H9 (cell line): ENCODE data around the gene HCN1. TPM values are rescaled to one million over a fixed set of nuclear protein-coding genes. Genes with fewer than 3 reads are reported as not detected.

Source experiments
- DNase-seq: peaks from one replicate; pipeline ENCODE4 v3.0.0-alpha.2; 2017
- H2AFZ ChIP-seq: one replicate; pipeline ENCODE4 v1.6.1; 2013; ENCODE audit warnings: mild to moderate bottlenecking, low read length, control low read depth, moderate library complexity
- H2AK5ac ChIP-seq: 2 replicates; pipeline ENCODE4 v1.6.1; 2013; ENCODE audit warnings: low read length, control low read depth, mixed read lengths; ENCODE audit not compliant: insufficient read length
- H2BK120ac ChIP-seq: one replicate; pipeline ENCODE4 v1.6.1; 2013; ENCODE audit warnings: low read depth, mild to moderate bottlenecking, low read length, control low read depth, inconsistent platforms; ENCODE audit not compliant: poor library complexity, severe bottlenecking
- H2BK12ac ChIP-seq: 2 replicates; pipeline ENCODE4 v1.6.1; 2013; ENCODE audit warnings: low read length, control low read depth, mixed read lengths, low read depth; ENCODE audit not compliant: insufficient read length
- H2BK15ac ChIP-seq: 2 replicates; pipeline ENCODE4 v1.6.1; 2013; ENCODE audit warnings: low read depth, low read length, control low read depth
- H2BK20ac ChIP-seq: one replicate; pipeline ENCODE4 v1.6.1; 2013; ENCODE audit warnings: low read depth, mild to moderate bottlenecking, low read length, control low read depth, inconsistent platforms; ENCODE audit not compliant: poor library complexity, severe bottlenecking
- H2BK5ac ChIP-seq: 2 replicates; pipeline ENCODE4 v1.6.1; 2013; ENCODE audit warnings: low read length, control low read depth, mixed read lengths; ENCODE audit not compliant: insufficient read length
- H3K14ac ChIP-seq: 2 replicates; pipeline ENCODE4 v1.6.1; 2013; ENCODE audit warnings: low read length, control low read depth; ENCODE audit not compliant: insufficient read depth
- H3K18ac ChIP-seq: 2 replicates; pipeline ENCODE4 v1.6.1; 2013; ENCODE audit warnings: low read depth, mild to moderate bottlenecking, mixed read lengths, low read length, control low read depth; ENCODE audit not compliant: insufficient read length
- H3K23ac ChIP-seq: 2 replicates; pipeline ENCODE4 v1.6.1; 2013; ENCODE audit warnings: low read length, control low read depth, mixed read lengths, low read depth; ENCODE audit not compliant: insufficient read length
- H3K23me2 ChIP-seq: 2 replicates; pipeline ENCODE4 v1.6.1; 2013; ENCODE audit warnings: low read depth, mild to moderate bottlenecking, mixed read lengths, low read length, control low read depth; ENCODE audit not compliant: insufficient read length, poor library complexity, severe bottlenecking
- H3K27ac ChIP-seq: 2 replicates; pipeline ENCODE4 v1.5.1; 2013; ENCODE audit warnings: low read length, control low read depth, mixed read lengths, low read depth; ENCODE audit not compliant: insufficient read length
- H3K27me3 ChIP-seq: 2 replicates; pipeline ENCODE4 v1.6.1; 2013; ENCODE audit warnings: low read length, control low read depth, inconsistent platforms; ENCODE audit not compliant: insufficient read depth
- H3K4ac ChIP-seq: 2 replicates; pipeline ENCODE4 v1.6.1; 2013; ENCODE audit warnings: low read depth, mild to moderate bottlenecking, control low read depth, inconsistent platforms, low read length, moderate library complexity
- H3K4me1 ChIP-seq: 2 replicates; pipeline ENCODE4 v1.6.1; 2013; ENCODE audit warnings: low read length, control low read depth, inconsistent platforms; ENCODE audit not compliant: insufficient read depth
- H3K4me2 ChIP-seq: 2 replicates; pipeline ENCODE4 v1.6.1; 2013; ENCODE audit warnings: low read length, control low read depth, mixed read lengths; ENCODE audit not compliant: insufficient read length, insufficient read depth
- H3K56ac ChIP-seq: 2 replicates; pipeline ENCODE4 v1.6.1; 2013; ENCODE audit warnings: low read depth, mild to moderate bottlenecking, mixed read lengths, low read length, control low read depth; ENCODE audit not compliant: insufficient read length
- H3K79me1 ChIP-seq: 2 replicates; pipeline ENCODE4 v1.6.1; 2013; ENCODE audit warnings: low read depth, mild to moderate bottlenecking, moderate library complexity, low read length, control low read depth, inconsistent platforms; ENCODE audit not compliant: insufficient read depth, poor library complexity, severe bottlenecking
- H3K79me2 ChIP-seq: 2 replicates; pipeline ENCODE4 v1.6.1; 2013; ENCODE audit warnings: low read length, control low read depth, inconsistent platforms; ENCODE audit not compliant: insufficient read depth
- H3K9ac ChIP-seq: 2 replicates; pipeline ENCODE4 v1.6.1; 2013; ENCODE audit warnings: low read length, control low read depth, mixed read lengths; ENCODE audit not compliant: insufficient read length; ENCODE audit errors: extremely low read depth
- H3K9me3 ChIP-seq: one replicate; pipeline ENCODE4 v1.6.1; 2013; ENCODE audit warnings: low read depth, low read length, inconsistent platforms; ENCODE audit not compliant: control insufficient read depth
- H3T11ph ChIP-seq: one replicate; pipeline ENCODE4 v1.6.1; 2013; ENCODE audit warnings: mild to moderate bottlenecking, low read length, control low read depth, inconsistent platforms
- H4K20me1 ChIP-seq: one replicate; pipeline ENCODE4 v1.6.1; 2013; ENCODE audit not compliant: control insufficient read depth, insufficient read length, insufficient read depth
- H4K5ac ChIP-seq: 2 replicates; pipeline ENCODE4 v1.6.1; 2013; ENCODE audit warnings: low read depth, mild to moderate bottlenecking, mixed read lengths, low read length, control low read depth; ENCODE audit not compliant: insufficient read length
- H4K8ac ChIP-seq: replicated peaks from 2 replicates; pipeline ENCODE4 v1.6.1; 2013; ENCODE audit warnings: low read length, control low read depth, mixed read lengths, low read depth; ENCODE audit not compliant: insufficient read length
- H4K91ac ChIP-seq: 2 replicates; pipeline ENCODE4 v1.6.1; 2013; ENCODE audit warnings: low read depth, mild to moderate bottlenecking, moderate library complexity, mixed read lengths, low read length, control low read depth; ENCODE audit not compliant: insufficient read length
- H3K27ac Mint-ChIP-seq, 3 experiments: 2 replicates in 2 of 3; 3 replicates in 1 of 3; pipeline ENCODE4 v1.8.0; 2020 to 2021; ENCODE audit warnings: mixed read lengths in 3 of 3, mild to moderate bottlenecking in 1 of 3, moderate library complexity in 1 of 3
- H3K27me3 Mint-ChIP-seq: 2 replicates; pipeline ENCODE4 v1.8.0; 2021; ENCODE audit warnings: low read depth, mild to moderate bottlenecking, moderate library complexity, mixed read lengths
- H3K36me3 Mint-ChIP-seq, 3 experiments: 2 replicates in 2 of 3; 3 replicates in 1 of 3; pipeline ENCODE4 v1.8.0; 2020 to 2021; ENCODE audit warnings: low read depth in 3 of 3, mixed read lengths in 3 of 3; ENCODE audit not compliant: insufficient read depth in 1 of 3
- H3K4me1 Mint-ChIP-seq, 2 experiments: 2 replicates each; pipeline ENCODE4 v1.8.0; 2020; ENCODE audit warnings: mixed read lengths in 2 of 2
- H3K4me3 Mint-ChIP-seq, 2 experiments: 2 replicates in 1 of 2; 3 replicates in 1 of 2; pipeline ENCODE4 v1.8.0; 2020 to 2021; ENCODE audit warnings: mild to moderate bottlenecking in 2 of 2, mixed read lengths in 2 of 2, moderate library complexity in 1 of 2
- H3K9me3 Mint-ChIP-seq, 2 experiments: 2 replicates in 1 of 2; 3 replicates in 1 of 2; pipeline ENCODE4 v1.8.0; 2020; ENCODE audit warnings: mild to moderate bottlenecking in 2 of 2, mixed read lengths in 2 of 2, moderate library complexity in 1 of 2
- WGBS: extraction: QIAGEN DNeasy Blood & Tissue Kit; methylation state at CpG from one replicate; pipeline ENCODE4 v1.1.7; 2013; ENCODE audit warnings: missing lambda C conversion rate, low lambda C conversion rate, mixed read lengths; ENCODE audit not compliant: insufficient read length; ENCODE audit errors: extremely low coverage; 5-methylcytosine and 5-hydroxymethylcytosine counted together
- total RNA-seq: library from RNA; stranded (reverse); gene quantifications from 2 replicates; pipeline ENCODE4 v1.2.1, GENCODE V29; 2021
- TF ChIP-seq, protein P1 (sequence below): fragments of 200-600 bp; sonication (generic); conservative IDR thresholded peaks from 3 replicates; pipeline ENCODE4 v1.8.0; 2021; ENCODE audit warnings: antibody characterized with exemption, mild to moderate bottlenecking

The HCN1 gene
- total RNA-seq, 1 experiment from 2014 or later, result 4.6 TPM

GRCh38 chr5:45578270-45578669 lies 117.9 kb downstream of the HCN1 start:
- no peak overlapping the region for H2BK15ac ChIP-seq
- Mint-ChIP-seq H3K27me3 (no peaks in the 10 kb centered on the region), H3K4me1 (0 out of 4 replicates have a peak, but pooled peaks cover 0 to 2% of the 10 kb centered on the region in 2 experiments), H3K36me3 (peaks cover 0 to 12% (median 2%) of the 10 kb centered on the region in 3 experiments; a peak in 6 of 7 replicates), H3K9me3 (peaks cover 0 to 12% of the 10 kb centered on the region in 2 experiments; a peak in 4 of 5 replicates), H3K27ac (no peak overlapping the region), H3K4me3 (no peak overlapping the region)
- no peak for DNase-seq
- H3K27ac ChIP-seq, result no peak overlapping the region
- TF ChIP-seq, protein P1, sequence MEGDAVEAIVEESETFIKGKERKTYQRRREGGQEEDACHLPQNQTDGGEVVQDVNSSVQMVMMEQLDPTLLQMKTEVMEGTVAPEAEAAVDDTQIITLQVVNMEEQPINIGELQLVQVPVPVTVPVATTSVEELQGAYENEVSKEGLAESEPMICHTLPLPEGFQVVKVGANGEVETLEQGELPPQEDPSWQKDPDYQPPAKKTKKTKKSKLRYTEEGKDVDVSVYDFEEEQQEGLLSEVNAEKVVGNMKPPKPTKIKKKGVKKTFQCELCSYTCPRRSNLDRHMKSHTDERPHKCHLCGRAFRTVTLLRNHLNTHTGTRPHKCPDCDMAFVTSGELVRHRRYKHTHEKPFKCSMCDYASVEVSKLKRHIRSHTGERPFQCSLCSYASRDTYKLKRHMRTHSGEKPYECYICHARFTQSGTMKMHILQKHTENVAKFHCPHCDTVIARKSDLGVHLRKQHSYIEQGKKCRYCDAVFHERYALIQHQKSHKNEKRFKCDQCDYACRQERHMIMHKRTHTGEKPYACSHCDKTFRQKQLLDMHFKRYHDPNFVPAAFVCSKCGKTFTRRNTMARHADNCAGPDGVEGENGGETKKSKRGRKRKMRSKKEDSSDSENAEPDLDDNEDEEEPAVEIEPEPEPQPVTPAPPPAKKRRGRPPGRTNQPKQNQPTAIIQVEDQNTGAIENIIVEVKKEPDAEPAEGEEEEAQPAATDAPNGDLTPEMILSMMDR, result no peak
- no peaks in the 10 kb centered on the region for H3K27me3 ChIP-seq
- H3K79me1 ChIP-seq, result no peaks in the 10 kb centered on the region
- H3K4me2 ChIP-seq, result no peak overlapping the region
- H3T11ph ChIP-seq, result no peak overlapping the region
- no peak overlapping the region for H2BK20ac ChIP-seq
- no peak overlapping the region for H3K9ac ChIP-seq
- no peak overlapping the region for H4K5ac ChIP-seq
- no peak overlapping the region for H3K23ac ChIP-seq
- no peak overlapping the region for H2BK12ac ChIP-seq
- no peak overlapping the region for H2AK5ac ChIP-seq
- no peak overlapping the region for H2AFZ ChIP-seq
- no peak overlapping the region for H2BK5ac ChIP-seq
- H3K79me2 ChIP-seq, result no peaks in the 10 kb centered on the region
- H3K4ac ChIP-seq, result no peak overlapping the region
- no peaks in the 10 kb centered on the region for H3K23me2 ChIP-seq
- no peak overlapping the region for H3K18ac ChIP-seq
- H4K8ac ChIP-seq, result no peak overlapping the region
- no peak overlapping the region for H2BK120ac ChIP-seq
- H3K4me1 ChIP-seq, result no peaks in the 10 kb centered on the region
- H3K56ac ChIP-seq, result no peak overlapping the region
- H4K91ac ChIP-seq, result no peak overlapping the region
- H3K9me3 ChIP-seq, result no peaks in the 10 kb centered on the region
- WGBS, result no CpG with 5 or more reads among the region's 2 CpGs
- H3K14ac ChIP-seq, result no peak overlapping the region
- no peaks in the 10 kb centered on the region for H4K20me1 ChIP-seq
